Uterus (tissue), 2 donors: Measurements from ENCODE around the gene PRG2.

Source experiments
- POLR2A ChIP-seq, 2 donors: fragments of 450-650 bp; IDR thresholded peaks; one replicate each; pipeline ENCODE4 v1.6.1; 2016; ENCODE audit warnings: antibody characterized with exemption in 2 of 2, mild to moderate bottlenecking in 1 of 2, moderate library complexity in 1 of 2
- TF ChIP-seq, protein P1 (sequence below), 4 experiments: fragments of 200-600 bp in 2 of 4; fragments of 450-650 bp in 2 of 4; sonication (generic) in 2 of 4; IDR thresholded peaks; one replicate each; pipeline ENCODE4 v1.5.1; 2016 to 2019; ENCODE audit warnings: antibody characterized with exemption in 4 of 4, mild to moderate bottlenecking in 2 of 4, moderate library complexity in 1 of 4

DNA sequence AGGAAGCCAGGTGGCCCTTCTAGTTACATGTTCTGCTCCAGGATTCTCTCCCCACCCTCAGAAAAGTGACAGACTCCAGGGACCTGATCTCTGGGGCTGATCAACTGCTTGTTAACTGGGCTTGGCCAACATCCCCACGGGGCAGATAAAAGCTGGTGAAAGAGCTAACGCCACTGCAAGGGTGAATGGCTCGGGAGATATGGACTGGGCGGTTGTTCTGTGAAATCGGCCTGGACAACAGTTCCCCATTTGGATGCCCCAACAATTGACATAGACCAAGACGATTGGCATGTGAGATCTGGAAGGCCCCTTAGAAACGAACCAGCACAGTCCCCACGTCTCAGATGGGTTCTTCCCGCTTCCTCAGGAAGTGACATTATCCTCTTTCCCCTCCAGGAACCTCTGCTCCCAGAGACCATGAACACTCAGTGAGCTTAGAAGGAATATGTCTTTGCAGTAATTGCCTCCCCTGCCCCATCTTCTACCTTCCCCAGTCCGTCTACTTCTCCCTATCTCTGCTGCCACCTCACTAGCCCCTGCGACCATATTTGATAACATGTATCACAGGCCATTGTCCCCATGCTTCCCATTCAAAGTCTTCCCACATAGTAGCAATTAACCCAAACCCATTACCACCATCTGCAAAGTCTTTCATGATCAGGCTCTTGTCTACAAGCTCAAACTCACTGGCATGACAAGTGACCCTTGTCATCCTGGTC lies 5.6 kb upstream of the PRG2 start:
- TF ChIP-seq, protein P1, sequence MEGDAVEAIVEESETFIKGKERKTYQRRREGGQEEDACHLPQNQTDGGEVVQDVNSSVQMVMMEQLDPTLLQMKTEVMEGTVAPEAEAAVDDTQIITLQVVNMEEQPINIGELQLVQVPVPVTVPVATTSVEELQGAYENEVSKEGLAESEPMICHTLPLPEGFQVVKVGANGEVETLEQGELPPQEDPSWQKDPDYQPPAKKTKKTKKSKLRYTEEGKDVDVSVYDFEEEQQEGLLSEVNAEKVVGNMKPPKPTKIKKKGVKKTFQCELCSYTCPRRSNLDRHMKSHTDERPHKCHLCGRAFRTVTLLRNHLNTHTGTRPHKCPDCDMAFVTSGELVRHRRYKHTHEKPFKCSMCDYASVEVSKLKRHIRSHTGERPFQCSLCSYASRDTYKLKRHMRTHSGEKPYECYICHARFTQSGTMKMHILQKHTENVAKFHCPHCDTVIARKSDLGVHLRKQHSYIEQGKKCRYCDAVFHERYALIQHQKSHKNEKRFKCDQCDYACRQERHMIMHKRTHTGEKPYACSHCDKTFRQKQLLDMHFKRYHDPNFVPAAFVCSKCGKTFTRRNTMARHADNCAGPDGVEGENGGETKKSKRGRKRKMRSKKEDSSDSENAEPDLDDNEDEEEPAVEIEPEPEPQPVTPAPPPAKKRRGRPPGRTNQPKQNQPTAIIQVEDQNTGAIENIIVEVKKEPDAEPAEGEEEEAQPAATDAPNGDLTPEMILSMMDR (IDR thresholded peaks at IDR 0.05): no peak
- no peak for TF ChIP-seq POLR2A (IDR thresholded peaks at IDR 0.05)
